HG03571 (cell line): ENCODE results near the gene SERGEF.
"Not testable (repeated sequence)": the region's sequence is repeated elsewhere in the genome, so short reads cannot be mapped to it uniquely, and the experiment has no call there.

ENCODE experiments used
- ATAC-seq: cut with Tn5 transposase; IDR thresholded peaks from one replicate; pipeline ENCODE4 v1.9.1; 2021; ENCODE audit not compliant: unreplicated experiment

Gene SERGEF

GRCh38 chr11:18000760-18001159 is 12.1 kb downstream of the SERGEF start:
- ATAC-seq: peak; percentile 91

DNA sequence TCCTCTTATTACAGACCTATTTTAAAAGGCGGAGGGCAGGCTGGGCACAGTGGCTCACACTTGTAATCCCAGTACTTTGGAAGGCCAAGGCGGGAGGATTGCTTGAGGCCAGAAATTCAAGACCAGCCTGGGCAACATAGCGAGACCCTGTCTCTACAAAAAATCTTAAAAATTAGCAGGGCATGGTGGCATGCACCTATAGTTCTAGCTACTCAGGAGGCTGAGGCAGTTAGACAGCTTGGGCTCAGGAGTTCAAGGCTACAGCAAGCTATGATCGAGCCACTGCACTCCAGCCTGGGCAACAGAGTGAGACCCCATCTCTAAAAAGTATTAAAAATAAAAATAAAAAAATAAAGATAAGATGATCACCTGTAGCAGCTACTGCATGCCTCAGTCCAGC is 12.7 kb downstream of the SERGEF start:
- not testable (repeated sequence) for ATAC-seq

- no peak for ATAC-seq
Measured at GRCh38 chr11:17992916-17993315, 19.9 kb downstream of the SERGEF start.

- ATAC-seq: peak; percentile 77
Measured at GRCh38 chr11:17991783-17992433, 20.9 kb downstream of the SERGEF start.

GRCh38 chr11:17989306-17989705 is 23.5 kb downstream of the SERGEF start:
- ATAC-seq: no peak

GRCh38 chr11:17988465-17988864 is 24.4 kb downstream of the SERGEF start:
- no peak for ATAC-seq

DNA sequence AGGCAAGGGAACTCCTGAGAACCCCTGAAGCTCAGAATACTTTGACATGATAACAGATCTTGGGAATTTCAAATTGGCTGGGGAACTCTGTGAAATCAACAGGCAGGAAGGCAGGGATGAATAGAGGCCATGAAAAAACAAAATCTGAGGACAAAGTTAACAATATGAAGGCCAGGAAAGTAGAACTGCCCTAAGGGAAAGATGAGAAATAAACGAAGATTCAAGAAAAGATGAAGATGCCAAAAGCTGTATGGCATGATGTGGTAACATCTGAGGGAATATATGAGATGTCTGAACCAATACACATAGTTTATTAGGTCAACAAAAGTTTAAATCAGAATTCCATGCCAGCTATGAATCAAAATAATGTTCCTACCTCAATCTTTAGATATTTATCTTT is 25.0 kb downstream of the SERGEF start:
- ATAC-seq: no peak

DNA sequence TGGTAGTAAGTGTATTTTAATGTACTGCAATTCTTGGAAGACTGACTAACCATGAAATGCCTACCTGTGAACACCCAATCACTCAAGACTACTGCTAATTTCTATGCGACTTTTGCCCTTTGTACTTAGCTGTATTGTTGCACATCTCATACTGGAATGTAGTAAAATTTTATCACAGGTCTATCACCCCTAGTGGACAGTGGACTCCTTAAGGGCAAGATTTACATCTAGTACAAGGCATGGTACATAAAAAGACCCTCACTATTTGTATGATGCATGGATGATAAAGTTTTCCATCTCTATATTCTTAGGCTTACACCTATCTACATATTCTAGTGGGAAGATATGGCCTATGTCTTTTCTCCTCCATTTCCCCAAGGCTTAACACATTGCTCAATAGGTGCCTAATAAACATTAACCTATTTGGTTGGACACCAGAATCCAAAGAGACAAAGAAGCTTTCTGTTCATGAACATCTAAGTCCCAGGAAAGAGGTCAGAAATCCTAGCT is 26.1 kb downstream of the SERGEF start:
- no peak for ATAC-seq

GRCh38 chr11:17986007-17986710 is 26.7 kb downstream of the SERGEF start:
- ATAC-seq: no peak

GRCh38 chr11:17985517-17985916 is 27.3 kb downstream of the SERGEF start:
- no peak for ATAC-seq

DNA sequence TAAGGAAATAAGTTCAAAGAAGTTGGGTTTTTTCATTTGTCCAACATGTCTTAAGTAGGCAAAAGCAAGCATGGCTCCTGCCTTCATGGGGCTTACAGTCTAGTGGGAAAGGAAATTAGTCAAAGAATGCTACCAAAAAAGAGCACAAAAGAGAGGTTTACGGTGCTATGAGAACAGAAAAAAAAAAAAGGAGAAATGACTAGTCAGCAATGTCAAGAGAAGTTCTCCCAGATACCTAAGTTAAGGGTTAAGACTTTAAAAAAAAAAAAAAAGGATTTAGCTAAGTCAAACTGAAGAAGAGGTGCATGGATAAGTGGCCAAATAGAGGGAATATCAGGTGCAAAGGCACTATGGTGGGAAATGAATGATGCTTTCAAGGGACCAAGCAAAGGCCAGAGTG is 29.3 kb downstream of the SERGEF start:
- ATAC-seq: no peak

GRCh38 chr11:17979770-17980371 is 33.0 kb downstream of the SERGEF start:
- ATAC-seq: no peak

DNA sequence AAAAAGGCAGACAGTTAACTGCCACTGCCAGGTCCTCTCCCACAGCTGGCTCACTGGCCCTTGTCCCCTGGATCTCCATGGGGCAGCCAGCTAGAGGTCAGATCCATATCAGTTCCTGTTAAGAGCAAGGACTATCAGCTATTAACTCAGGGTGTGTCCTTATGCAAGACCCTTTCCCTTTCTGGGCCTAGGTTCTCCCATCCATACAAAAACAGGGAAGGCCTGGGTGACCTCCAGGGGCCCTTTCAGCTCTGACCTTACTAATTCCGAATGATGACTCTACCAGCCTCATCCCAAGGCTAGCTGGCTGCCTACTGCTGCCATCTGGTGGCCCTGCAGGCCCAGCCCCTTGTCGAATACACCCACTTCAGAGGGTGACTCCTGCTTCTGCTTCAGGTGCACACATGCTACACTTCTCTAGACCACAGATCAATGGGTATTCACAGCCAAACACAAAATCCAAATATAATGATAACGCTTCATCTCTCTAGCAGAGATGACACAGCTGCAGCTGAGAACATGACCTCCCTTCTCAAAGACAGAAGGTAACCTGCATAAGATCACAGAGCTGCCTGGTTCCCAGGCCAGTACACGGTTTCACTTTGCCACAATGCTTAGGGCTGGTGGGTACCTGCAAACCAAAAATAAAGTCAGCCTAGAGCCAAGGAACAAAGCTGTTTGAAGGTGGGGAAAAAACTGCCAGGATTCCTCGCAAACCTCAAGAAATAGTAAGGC is 34.1 kb downstream of the SERGEF start:
- ATAC-seq: no peak

DNA sequence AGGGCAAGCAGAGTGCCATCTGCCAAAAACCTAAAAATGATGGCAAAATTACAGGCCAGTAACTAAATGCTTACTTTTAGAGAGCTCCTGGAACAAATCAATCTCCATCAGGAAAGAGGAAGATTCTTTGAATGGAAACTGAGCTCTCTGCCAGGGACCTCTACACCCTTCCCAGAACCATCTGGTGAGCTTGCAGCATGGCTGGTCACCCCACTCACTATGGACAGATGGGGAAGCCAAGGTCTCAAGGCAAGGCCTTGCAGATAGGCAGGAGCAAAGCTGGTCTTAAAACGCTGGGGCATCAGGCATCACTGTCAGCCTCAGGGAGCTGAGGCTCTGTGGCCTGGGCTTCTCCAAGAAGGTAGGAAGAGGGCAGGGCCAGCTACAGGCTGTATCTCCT is 36.2 kb downstream of the SERGEF start:
- ATAC-seq: no peak

- ATAC-seq: no peak
Measured at GRCh38 chr11:17974246-17974645, 38.6 kb downstream of the SERGEF start.

DNA sequence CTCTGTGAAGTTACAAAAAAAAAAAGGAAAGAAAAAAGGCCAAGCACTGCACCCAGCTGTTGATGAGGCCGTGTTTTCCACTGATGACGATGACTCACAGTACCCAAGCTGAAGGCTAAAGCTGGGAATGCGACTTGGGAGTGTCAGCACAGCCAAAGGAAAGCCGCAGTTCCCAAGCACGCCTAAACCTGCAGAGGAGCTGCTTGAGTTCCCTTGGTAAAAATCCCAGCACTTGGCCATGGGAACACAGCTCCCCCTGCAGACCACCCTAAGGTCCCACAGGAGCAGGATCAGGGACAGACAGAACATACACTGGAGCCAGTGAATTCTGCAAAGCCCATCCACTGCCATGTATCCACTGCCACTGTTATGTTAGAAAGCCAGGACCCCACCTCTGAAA is 39.9 kb downstream of the SERGEF start:
- ATAC-seq: no peak

GRCh38 chr11:17968206-17968605 is 44.6 kb downstream of the SERGEF start:
- no peak for ATAC-seq

DNA sequence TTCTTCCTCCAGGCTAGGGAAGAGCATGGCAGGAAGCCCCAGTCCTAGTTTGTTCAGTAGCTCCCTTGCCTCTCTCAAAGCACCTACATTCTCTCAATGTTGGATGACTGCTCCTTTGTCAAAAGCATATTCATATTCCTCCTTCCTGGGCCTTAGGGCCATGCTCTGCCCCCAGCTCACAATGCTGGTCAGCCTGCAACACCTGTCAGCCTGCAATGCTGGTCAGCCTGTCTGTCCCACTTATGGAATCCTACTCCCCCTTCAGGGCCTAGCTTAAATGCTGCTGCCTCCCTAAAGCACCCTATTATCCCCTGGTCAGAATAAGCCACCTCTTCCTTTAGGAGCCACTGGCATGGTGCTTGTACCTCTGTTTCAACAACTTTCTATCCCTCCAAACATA is 45.2 kb downstream of the SERGEF start:
- ATAC-seq: no peak

DNA sequence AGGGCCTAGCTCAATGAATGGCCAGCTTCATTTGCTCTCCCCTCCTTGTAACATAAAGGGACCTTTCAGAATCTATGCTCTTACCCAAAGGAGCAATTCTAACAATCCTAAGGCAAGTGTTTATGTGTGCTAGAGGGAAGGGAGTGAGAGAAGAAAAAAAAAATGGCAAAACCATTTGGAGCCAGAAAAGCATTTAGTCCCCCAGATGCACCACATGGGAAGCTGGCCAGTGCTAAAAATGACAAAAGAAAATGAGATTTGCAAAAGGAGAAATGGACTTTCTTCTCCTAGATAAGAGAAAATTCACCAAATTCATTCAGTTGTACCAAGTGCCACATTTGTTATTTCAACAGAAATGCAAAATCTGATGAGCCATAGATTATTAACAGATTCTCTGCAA is 52.8 kb downstream of the SERGEF start:
- no peak for ATAC-seq

DNA sequence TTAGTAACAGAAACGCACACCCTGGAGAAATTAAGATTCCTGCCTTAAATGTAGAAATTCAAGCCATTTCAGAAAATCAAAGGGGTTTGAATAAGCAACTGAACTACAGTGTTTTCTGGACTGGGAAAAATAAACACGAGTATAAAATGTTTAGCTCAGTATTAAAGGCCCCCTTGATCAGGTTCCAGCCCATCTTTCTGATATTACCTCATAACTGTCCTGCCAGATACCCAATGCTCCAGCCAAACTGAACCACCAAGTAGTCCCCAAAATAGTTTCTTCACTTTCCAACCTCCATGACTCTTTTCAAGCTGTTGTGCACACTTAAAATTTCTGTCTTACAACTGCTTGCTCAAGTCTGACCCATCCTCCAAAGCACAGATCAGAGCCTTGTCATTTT is 54.4 kb downstream of the SERGEF start:
- no peak for ATAC-seq

DNA sequence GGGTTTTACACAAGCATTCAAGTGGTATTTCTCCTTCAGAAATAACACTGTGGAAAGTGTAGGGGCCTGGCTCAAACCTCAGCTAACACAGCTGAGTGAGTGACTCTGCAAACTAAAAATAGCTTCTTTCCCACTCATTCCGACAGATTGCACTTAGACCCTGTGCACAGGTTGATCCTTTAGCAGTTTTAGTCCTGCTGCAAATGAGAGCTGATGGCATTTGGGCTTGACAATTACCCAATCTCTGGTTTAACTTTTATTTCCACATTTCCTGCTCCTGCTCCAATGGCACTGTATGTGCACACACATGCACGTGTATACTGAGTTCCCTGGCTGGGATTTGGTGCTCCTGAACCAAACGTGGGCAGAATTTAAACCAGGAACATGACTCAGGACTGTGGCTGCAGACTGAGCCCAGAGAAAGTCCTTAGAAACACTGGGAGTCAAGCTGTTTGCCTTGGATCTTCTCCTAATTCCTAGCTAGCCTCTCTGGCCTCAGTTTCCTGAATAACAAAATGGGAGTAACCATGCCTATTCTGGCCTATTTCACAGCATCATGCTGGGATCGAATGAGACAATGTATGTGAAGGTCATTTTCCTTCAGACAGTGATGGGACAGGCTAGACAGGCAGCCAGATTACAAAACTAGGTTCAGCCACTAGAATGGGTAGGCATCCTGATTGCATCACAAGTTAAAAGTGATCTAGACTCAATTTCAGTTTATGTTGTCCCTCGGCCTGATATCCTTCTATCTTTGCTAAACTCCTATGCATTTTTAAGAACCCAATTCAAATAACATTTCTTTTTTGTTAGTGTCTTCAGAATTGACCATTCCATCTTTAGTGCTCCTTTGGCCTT is 58.2 kb downstream of the SERGEF start:
- no peak for ATAC-seq
